GM21390 (cell line): ENCODE data around the gene UNC5A.

Experiments
- ATAC-seq: cut with Tn5 transposase; IDR thresholded peaks from one replicate; pipeline ENCODE4 v1.9.1; 2021; ENCODE audit not compliant: unreplicated experiment

The UNC5A gene

GRCh38 chr5:176810081-176810597 is at the start of gene UNC5A:
Gene UNC5A (plus strand): TSS chr5:176810559. CDS start chr5:176810751, 192 bp downstream.
- ATAC-seq, result no peak

- ATAC-seq, result no peak
Measured at GRCh38 chr5:176761755-176762154, 48.6 kb upstream of the UNC5A start.

GRCh38 chr5:176762489-176762888 is 47.9 kb upstream of the UNC5A start:
- ATAC-seq, result no peak

- no peak for ATAC-seq
Measured at GRCh38 chr5:176765687-176766086, 44.7 kb upstream of the UNC5A start.

GRCh38 chr5:176768174-176768970 is 42.0 kb upstream of the UNC5A start:
- no peak for ATAC-seq

GRCh38 chr5:176769911-176770310 is 40.4 kb upstream of the UNC5A start:
- ATAC-seq, result no peak

- no peak for ATAC-seq
Measured at GRCh38 chr5:176770431-176770830, 39.9 kb upstream of the UNC5A start.

- no peak for ATAC-seq
Measured at GRCh38 chr5:176771102-176771845, 39.1 kb upstream of the UNC5A start.

GRCh38 chr5:176772271-176773210 is 37.8 kb upstream of the UNC5A start:
- no peak for ATAC-seq

GRCh38 chr5:176773408-176774035 is 36.8 kb upstream of the UNC5A start:
- no peak for ATAC-seq

- no peak for ATAC-seq
Measured at GRCh38 chr5:176774216-176775171, 35.9 kb upstream of the UNC5A start.

- no peak for ATAC-seq
Measured at GRCh38 chr5:176775409-176775808, 35.0 kb upstream of the UNC5A start.

- ATAC-seq, result no peak
Measured at GRCh38 chr5:176776141-176776865, 34.1 kb upstream of the UNC5A start.

- ATAC-seq, result no peak
Measured at GRCh38 chr5:176776916-176777315, 33.4 kb upstream of the UNC5A start.

- ATAC-seq, result no peak
Measured at GRCh38 chr5:176778921-176779465, 31.4 kb upstream of the UNC5A start.

- ATAC-seq, result no peak
Measured at GRCh38 chr5:176779537-176779936, 30.8 kb upstream of the UNC5A start.

- no peak for ATAC-seq
Measured at GRCh38 chr5:176780176-176781053, 29.9 kb upstream of the UNC5A start.

GRCh38 chr5:176781054-176781375 is 29.3 kb upstream of the UNC5A start:
- ATAC-seq, result no peak
